ENCODE data around the gene TOPBP1.

DNA sequence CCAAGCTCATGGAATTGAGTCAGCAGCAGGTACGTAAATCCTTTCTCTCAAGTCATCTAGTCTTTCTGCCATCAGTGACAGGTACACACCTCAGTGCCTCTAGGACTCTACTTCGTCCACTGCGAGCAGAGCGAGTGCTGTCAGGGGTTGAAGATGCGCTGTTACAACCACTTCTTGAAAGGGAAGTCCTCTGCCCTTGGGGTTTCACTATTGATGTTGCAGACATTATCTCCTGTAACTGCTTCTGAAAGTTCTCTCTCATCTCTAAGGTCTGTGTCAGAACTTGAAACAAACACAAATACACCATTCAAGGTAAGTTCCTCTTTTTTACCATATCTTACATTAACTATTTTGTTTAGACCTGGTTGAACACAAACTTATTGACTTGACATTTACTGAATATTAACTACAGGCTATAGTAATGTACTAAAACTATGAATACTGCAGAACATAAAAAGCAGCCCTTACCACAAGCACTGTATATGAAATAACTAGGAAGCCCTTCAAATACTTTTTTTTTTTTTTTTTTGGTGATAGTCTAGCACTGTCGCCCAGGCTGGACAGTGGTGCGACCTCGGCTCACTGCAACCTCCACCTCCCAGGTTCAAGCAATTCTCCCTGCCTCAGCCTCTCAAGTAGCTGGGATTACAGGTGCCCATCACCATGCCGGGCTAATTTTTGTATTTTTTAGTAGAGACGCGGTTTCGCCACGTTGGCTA, 41.5 kb downstream of the TOPBP1 start:
- no peak for TF ChIP-seq GATA2 (IDR thresholded peaks at IDR 0.05; ENCODE audit: low read depth, low read length)
- no peak for TF ChIP-seq GATA3 (IDR thresholded peaks at IDR 0.05; ENCODE audit: low read depth, low read length)

All from SH-SY5Y (cell line).